ENCODE measurements around the gene LARGE1.

GRCh38 chr22:33470456-33470855, 449.8 kb downstream of the LARGE1 start:
- TF ChIP-seq POLR2A (IDR thresholded peaks at IDR 0.05) = no peak
- TF ChIP-seq, protein P1, sequence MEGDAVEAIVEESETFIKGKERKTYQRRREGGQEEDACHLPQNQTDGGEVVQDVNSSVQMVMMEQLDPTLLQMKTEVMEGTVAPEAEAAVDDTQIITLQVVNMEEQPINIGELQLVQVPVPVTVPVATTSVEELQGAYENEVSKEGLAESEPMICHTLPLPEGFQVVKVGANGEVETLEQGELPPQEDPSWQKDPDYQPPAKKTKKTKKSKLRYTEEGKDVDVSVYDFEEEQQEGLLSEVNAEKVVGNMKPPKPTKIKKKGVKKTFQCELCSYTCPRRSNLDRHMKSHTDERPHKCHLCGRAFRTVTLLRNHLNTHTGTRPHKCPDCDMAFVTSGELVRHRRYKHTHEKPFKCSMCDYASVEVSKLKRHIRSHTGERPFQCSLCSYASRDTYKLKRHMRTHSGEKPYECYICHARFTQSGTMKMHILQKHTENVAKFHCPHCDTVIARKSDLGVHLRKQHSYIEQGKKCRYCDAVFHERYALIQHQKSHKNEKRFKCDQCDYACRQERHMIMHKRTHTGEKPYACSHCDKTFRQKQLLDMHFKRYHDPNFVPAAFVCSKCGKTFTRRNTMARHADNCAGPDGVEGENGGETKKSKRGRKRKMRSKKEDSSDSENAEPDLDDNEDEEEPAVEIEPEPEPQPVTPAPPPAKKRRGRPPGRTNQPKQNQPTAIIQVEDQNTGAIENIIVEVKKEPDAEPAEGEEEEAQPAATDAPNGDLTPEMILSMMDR (IDR thresholded peaks at IDR 0.05) = no peak
